Thyroid gland (tissue), 4 donors: ENCODE data around the gene CD6. TPM values are rescaled to one million over a fixed set of nuclear protein-coding genes. Genes with fewer than 3 reads are reported as not detected.

ENCODE experiments used
- DNase-seq, 2 donors: peaks; one replicate each; pipeline ENCODE4 v3.0.0-alpha.2; 2019
- H3K27ac ChIP-seq, 3 donors: fragments of 200-600 bp; sonication (generic); 1 replicate in 2 of 3; 2 replicates in 1 of 3; pipeline ENCODE4 v1.5.1; 2016 to 2019; ENCODE audit warnings: mild to moderate bottlenecking in 1 of 3, moderate library complexity in 1 of 3
- H3K27me3 ChIP-seq: fragments of 200-600 bp; sonication (generic); one replicate; pipeline ENCODE4 v1.5.1; 2019
- H3K36me3 ChIP-seq, 2 donors: fragments of 200-600 bp; sonication (generic); one replicate each; pipeline ENCODE4 v1.5.1; 2016 to 2019
- H3K4me1 ChIP-seq, 2 donors: fragments of 200-600 bp; sonication (generic); one replicate each; pipeline ENCODE4 v1.5.1; 2017 to 2019
- H3K4me3 ChIP-seq, 3 donors: fragments of 200-600 bp; sonication (generic); replicated peaks in 1 of 3; 1 replicate in 2 of 3; 2 replicates in 1 of 3; pipeline ENCODE4 v1.5.1; 2016; ENCODE audit warnings: mild to moderate bottlenecking in 1 of 3
- H3K9me3 ChIP-seq: fragments of 200-600 bp; sonication (generic); one replicate; pipeline ENCODE4 v1.5.1; 2017
- POLR2A ChIP-seq, 2 donors: fragments of 450-650 bp; IDR thresholded peaks; one replicate each; pipeline ENCODE4 v1.6.1; 2017; ENCODE audit warnings: antibody characterized with exemption in 2 of 2, mild to moderate bottlenecking in 2 of 2, moderate library complexity in 1 of 2
- WGBS, 2 donors: methylation state at CpG; one replicate each; pipeline ENCODE4 v1.1.5; 2017; 5-methylcytosine and 5-hydroxymethylcytosine counted together
- intact Hi-C: fragments of 100-400 bp; cut with DNase I; formaldehyde crosslinking; loops from one replicate; pipeline ENCODE4 v1.15.1; 2023
- total RNA-seq, 4 donors: library from RNA; depleted of rRNA; stranded (reverse); fragments of >200 nt; gene quantifications; one replicate each; pipeline ENCODE4 v1.2.3, GENCODE V29; 2016
- TF ChIP-seq, protein P1 (sequence below), 6 experiments: fragments of 200-600 bp in 3 of 6; fragments of 450-650 bp in 3 of 6; sonication (generic) in 3 of 6; IDR thresholded peaks; one replicate each; pipeline ENCODE4 v1.5.1; 2016 to 2019; ENCODE audit warnings: antibody characterized with exemption in 6 of 6, mild to moderate bottlenecking in 2 of 6, inconsistent platforms in 1 of 6, moderate library complexity in 1 of 6

CD6 gene
- total RNA-seq, 4 donors from 2014 or later, result 0.40 to 2.7 (median 0.69) TPM

- Histone ChIP-seq H3K4me3 (no peak overlapping the region), H3K36me3 (no peaks in the 10 kb centered on the region), H3K27ac (no peak overlapping the region), H3K27me3 (no peaks in the 10 kb centered on the region), H3K4me1 (peaks cover 0 to 11% of the 10 kb centered on the region in 2 donors), H3K9me3 (no peaks in the 10 kb centered on the region)
- intact Hi-C loops, result no loop called here
- TF ChIP-seq, protein P1, sequence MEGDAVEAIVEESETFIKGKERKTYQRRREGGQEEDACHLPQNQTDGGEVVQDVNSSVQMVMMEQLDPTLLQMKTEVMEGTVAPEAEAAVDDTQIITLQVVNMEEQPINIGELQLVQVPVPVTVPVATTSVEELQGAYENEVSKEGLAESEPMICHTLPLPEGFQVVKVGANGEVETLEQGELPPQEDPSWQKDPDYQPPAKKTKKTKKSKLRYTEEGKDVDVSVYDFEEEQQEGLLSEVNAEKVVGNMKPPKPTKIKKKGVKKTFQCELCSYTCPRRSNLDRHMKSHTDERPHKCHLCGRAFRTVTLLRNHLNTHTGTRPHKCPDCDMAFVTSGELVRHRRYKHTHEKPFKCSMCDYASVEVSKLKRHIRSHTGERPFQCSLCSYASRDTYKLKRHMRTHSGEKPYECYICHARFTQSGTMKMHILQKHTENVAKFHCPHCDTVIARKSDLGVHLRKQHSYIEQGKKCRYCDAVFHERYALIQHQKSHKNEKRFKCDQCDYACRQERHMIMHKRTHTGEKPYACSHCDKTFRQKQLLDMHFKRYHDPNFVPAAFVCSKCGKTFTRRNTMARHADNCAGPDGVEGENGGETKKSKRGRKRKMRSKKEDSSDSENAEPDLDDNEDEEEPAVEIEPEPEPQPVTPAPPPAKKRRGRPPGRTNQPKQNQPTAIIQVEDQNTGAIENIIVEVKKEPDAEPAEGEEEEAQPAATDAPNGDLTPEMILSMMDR (IDR thresholded peaks at IDR 0.05), result no peak
- TF ChIP-seq POLR2A (IDR thresholded peaks at IDR 0.05), result no peak
- 62 to 66% methylated on average over 9 of the region's 9 CpGs for WGBS, 2 donors
- peak in 1 of 2 donors; percentile 42 for DNase-seq
Observed at GRCh38 chr11:60931917-60932316, 39.6 kb upstream of the CD6 start.

- TF ChIP-seq, protein P1 (IDR thresholded peaks at IDR 0.05), result no peak
- no peak for TF ChIP-seq POLR2A (IDR thresholded peaks at IDR 0.05)
- Histone ChIP-seq H3K27me3 (no peaks in the 10 kb centered on the region), H3K9me3 (no peaks in the 10 kb centered on the region), H3K4me1 (peaks cover 0 to 4% of the 10 kb centered on the region in 2 donors), H3K4me3 (no peak overlapping the region), H3K36me3 (no peaks in the 10 kb centered on the region), H3K27ac (no peak overlapping the region)
- intact Hi-C loops, result no loop called here
- 84 to 89% methylated on average over 5 of the region's 5 CpGs for WGBS, 2 donors
- no peak for DNase-seq
Observed at GRCh38 chr11:60932605-60933356, 38.7 kb upstream of the CD6 start.

DNA sequence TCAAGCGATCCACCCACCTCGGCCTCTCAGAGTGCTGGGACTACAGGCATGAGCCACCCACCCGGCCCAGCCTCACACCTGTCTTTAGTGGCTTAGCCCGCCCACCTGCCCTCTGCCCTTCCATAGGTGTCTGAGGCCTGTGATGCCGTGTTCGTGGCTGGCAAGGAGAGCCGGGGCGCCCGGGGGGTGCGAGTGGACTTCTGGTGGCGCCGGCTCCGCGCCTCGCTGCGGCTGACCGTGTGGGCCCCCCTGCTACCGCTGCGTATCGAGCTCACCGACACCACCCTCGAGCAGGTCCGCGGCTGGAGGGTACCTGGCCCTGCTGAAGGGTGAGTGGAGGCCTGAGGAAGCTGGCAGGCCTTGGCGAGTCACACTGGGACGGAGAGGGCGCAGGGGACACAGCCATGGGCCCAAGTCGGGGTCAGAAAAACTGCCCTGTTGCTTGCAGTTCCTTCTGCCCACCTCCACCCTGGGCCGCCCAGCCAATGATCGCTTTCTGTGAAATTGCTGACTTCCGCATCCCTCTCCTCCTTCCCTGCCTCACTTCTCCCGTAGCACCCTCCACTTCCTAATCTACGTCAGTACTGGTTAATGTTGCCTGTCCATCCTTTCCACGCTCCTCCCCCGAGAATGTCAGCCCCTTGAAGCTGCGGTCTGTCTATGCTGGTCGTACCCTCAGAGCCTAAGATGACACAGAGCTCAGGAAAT, 37.9 kb upstream of the CD6 start:
- Histone ChIP-seq H3K4me3 (no peak overlapping the region), H3K27ac (no peak overlapping the region), H3K9me3 (no peaks in the 10 kb centered on the region), H3K4me1 (peaks cover 0 to 4% of the 10 kb centered on the region in 2 donors), H3K36me3 (no peaks in the 10 kb centered on the region), H3K27me3 (no peaks in the 10 kb centered on the region)
- WGBS, 2 donors, result 91 to 95% methylated on average over 24 to 29 of the region's 37 CpGs
- no peak for TF ChIP-seq POLR2A (IDR thresholded peaks at IDR 0.05)
- TF ChIP-seq, protein P1 (IDR thresholded peaks at IDR 0.05), result no peak
- DNase-seq, result no peak
- intact Hi-C loops, result no loop called here

GRCh38 chr11:60934124-60934789, 37.2 kb upstream of the CD6 start:
- Histone ChIP-seq H3K4me1 (peaks cover 0 to 4% of the 10 kb centered on the region in 2 donors), H3K27me3 (no peaks in the 10 kb centered on the region), H3K4me3 (no peak overlapping the region), H3K9me3 (no peaks in the 10 kb centered on the region), H3K27ac (no peak overlapping the region), H3K36me3 (no peaks in the 10 kb centered on the region)
- 91 to 94% methylated on average over 27 to 28 of the region's 57 CpGs for WGBS, 2 donors
- TF ChIP-seq, protein P1 (IDR thresholded peaks at IDR 0.05), result no peak
- no peak for TF ChIP-seq POLR2A (IDR thresholded peaks at IDR 0.05)
- DNase-seq, result no peak
- intact Hi-C loops, result no loop called here
